ENCODE data around the gene CHD6. TPM values are rescaled to one million over a fixed set of nuclear protein-coding genes. Genes with fewer than 3 reads are reported as not detected.

Gene CHD6
- total and polyA plus RNA-seq, 2 experiments from 2014 or later: 41.0 to 158 TPM

GRCh38 chr20:41467690-41468089, 150.5 kb downstream of the CHD6 start (continued):
- TF ChIP-seq CTCF (conservative IDR thresholded peaks at IDR 0.05; ENCODE audit: low read depth in 2 of 2): no peak

GRCh38 chr20:41467220-41467619, 151.0 kb downstream of the CHD6 start:
- H3K4me3 ChIP-seq: no peak overlapping the region
- H3K79me2 ChIP-seq (replicated peaks; ENCODE audit: insufficient read depth): no peaks in the 10 kb centered on the region; the same call in 1 of the 2 replicates
- no peaks in the 10 kb centered on the region for H3K9me2 ChIP-seq (ENCODE audit: insufficient read depth)
- no peak overlapping the region for H2AFZ ChIP-seq
- no peaks in the 10 kb centered on the region for H3K4me1 ChIP-seq (ENCODE audit: insufficient read depth)
- H3K27ac ChIP-seq (ENCODE audit: low read depth): no peak overlapping the region
- H3K36me3 ChIP-seq (ENCODE audit: insufficient read depth): peaks cover 7% of the 10 kb centered on the region; the same call in 1 of the 2 replicates
- Mint-ChIP-seq H3K27me3 (ENCODE audit: insufficient read depth, low read depth, poor library complexity) (peaks cover 2% of the 10 kb centered on the region), H3K9me3 (no peaks in the 10 kb centered on the region), H3K36me3 (ENCODE audit: low read depth) (peaks cover 48% of the 10 kb centered on the region), H3K4me1 (no peaks in the 10 kb centered on the region), H3K27ac (no peak overlapping the region), H3K4me3 (no peak overlapping the region)
- TF ChIP-seq POLR2AphosphoS5 (IDR thresholded peaks at IDR 0.05; ENCODE audit: low read depth) (no peak), CTCF (conservative IDR thresholded peaks at IDR 0.05; ENCODE audit: low read depth in 2 of 2) (peak in 1 of 2 experiments; percentile 31; a peak in 3 of 4 replicates)
- DNase-seq (ENCODE audit: low spot score) (no peak), ATAC-seq (no peak; the same call in 2 of the 3 replicates)
- no peaks in the 10 kb centered on the region for H3K27me3 ChIP-seq (ENCODE audit: insufficient read depth)
- no peak overlapping the region for H3K4me2 ChIP-seq
- no peaks in the 10 kb centered on the region for H4K20me1 ChIP-seq (replicated peaks; ENCODE audit: insufficient read depth)
- no peaks in the 10 kb centered on the region for H3F3A ChIP-seq (replicated peaks; ENCODE audit: low read depth)

GRCh38 chr20:41463567-41463966, 154.6 kb downstream of the CHD6 start:
- no peak overlapping the region for H3K27ac ChIP-seq (ENCODE audit: low read depth)
- Mint-ChIP-seq H3K36me3 (ENCODE audit: low read depth) (peaks cover 72% of the 10 kb centered on the region), H3K27me3 (ENCODE audit: insufficient read depth, low read depth, poor library complexity) (no peaks in the 10 kb centered on the region), H3K4me1 (no peaks in the 10 kb centered on the region), H3K9me3 (peaks cover 13% of the 10 kb centered on the region), H3K4me3 (no peak overlapping the region), H3K27ac (no peak overlapping the region)
- no peak for ATAC-seq
- H3K4me1 ChIP-seq (ENCODE audit: insufficient read depth): no peaks in the 10 kb centered on the region
- H3K4me2 ChIP-seq: no peak overlapping the region
- no peaks in the 10 kb centered on the region for H4K20me1 ChIP-seq (replicated peaks; ENCODE audit: insufficient read depth)
- no peak overlapping the region for H2AFZ ChIP-seq
- no peaks in the 10 kb centered on the region for H3F3A ChIP-seq (replicated peaks; ENCODE audit: low read depth)
- no peaks in the 10 kb centered on the region for H3K27me3 ChIP-seq (ENCODE audit: insufficient read depth)
- no peak for TF ChIP-seq REST (IDR thresholded peaks at IDR 0.05; ENCODE audit: unreplicated experiment)
- TF ChIP-seq ETS1 (IDR thresholded peaks at IDR 0.05): no peak
- TF ChIP-seq ZNF331 (CRISPR knock-in tag; IDR thresholded peaks at IDR 0.05; ENCODE audit: low read depth): no peak
- TF ChIP-seq EZH2 (IDR thresholded peaks at IDR 0.05; ENCODE audit: low read depth, unreplicated experiment): no peak
- no peak for TF ChIP-seq CREB1 (CRISPR knock-in tag; IDR thresholded peaks at IDR 0.05; ENCODE audit: low read depth)
- TF ChIP-seq CTCF (conservative IDR thresholded peaks at IDR 0.05; ENCODE audit: low read depth in 2 of 2): no peak
- TF ChIP-seq STAT1 (IDR thresholded peaks at IDR 0.05; ENCODE audit: unreplicated experiment): no peak
- no peak for TF ChIP-seq POLR2AphosphoS5 (IDR thresholded peaks at IDR 0.05; ENCODE audit: low read depth)
- TF ChIP-seq JUNB (IDR thresholded peaks at IDR 0.05; ENCODE audit: unreplicated experiment): no peak
- TF ChIP-seq ZNF114 (CRISPR knock-in tag; IDR thresholded peaks at IDR 0.05): no peak
- peaks cover 13% of the 10 kb centered on the region; the same call in 1 of the 2 replicates for H3K36me3 ChIP-seq (ENCODE audit: insufficient read depth)
- DNase-seq (ENCODE audit: low spot score): no peak
- H3K79me2 ChIP-seq (replicated peaks; ENCODE audit: insufficient read depth): no peaks in the 10 kb centered on the region; the same call in 1 of the 2 replicates
- H3K9me2 ChIP-seq (ENCODE audit: insufficient read depth): 0 out of 2 replicates have a peak, but pooled peaks cover 2% of the 10 kb centered on the region
- H3K4me3 ChIP-seq: no peak overlapping the region
